Measurements from ENCODE around the gene FHL5.

DNA sequence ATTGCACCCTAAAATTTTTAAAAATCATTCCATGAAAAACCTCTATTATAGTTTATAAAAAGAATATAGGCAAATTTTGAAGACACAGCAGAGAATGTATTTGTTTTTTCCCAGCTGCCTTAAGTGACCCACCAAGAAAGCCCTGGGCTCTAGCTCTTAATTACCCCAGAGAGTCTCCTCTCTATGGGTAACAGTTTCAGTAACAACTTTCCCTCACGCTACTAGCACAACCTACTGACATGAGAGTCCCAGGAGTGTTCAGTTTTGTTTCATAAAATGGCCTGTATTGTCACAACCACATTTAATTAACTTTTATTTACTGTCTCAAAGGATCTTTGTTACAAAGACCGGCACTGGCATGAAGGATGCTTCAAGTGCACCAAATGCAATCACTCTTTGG is 41.5 kb downstream of the FHL5 start:
- TF ChIP-seq, protein P1, sequence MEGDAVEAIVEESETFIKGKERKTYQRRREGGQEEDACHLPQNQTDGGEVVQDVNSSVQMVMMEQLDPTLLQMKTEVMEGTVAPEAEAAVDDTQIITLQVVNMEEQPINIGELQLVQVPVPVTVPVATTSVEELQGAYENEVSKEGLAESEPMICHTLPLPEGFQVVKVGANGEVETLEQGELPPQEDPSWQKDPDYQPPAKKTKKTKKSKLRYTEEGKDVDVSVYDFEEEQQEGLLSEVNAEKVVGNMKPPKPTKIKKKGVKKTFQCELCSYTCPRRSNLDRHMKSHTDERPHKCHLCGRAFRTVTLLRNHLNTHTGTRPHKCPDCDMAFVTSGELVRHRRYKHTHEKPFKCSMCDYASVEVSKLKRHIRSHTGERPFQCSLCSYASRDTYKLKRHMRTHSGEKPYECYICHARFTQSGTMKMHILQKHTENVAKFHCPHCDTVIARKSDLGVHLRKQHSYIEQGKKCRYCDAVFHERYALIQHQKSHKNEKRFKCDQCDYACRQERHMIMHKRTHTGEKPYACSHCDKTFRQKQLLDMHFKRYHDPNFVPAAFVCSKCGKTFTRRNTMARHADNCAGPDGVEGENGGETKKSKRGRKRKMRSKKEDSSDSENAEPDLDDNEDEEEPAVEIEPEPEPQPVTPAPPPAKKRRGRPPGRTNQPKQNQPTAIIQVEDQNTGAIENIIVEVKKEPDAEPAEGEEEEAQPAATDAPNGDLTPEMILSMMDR (IDR thresholded peaks at IDR 0.05), result no peak
- no peak for TF ChIP-seq POLR2A (IDR thresholded peaks at IDR 0.05)
- TF ChIP-seq POLR2AphosphoS5 (IDR thresholded peaks at IDR 0.05), result no peak
- no peak for TF ChIP-seq EP300 (IDR thresholded peaks at IDR 0.05)
